Measurements from ENCODE around the gene DAPK2.

GRCh38 chr15:63879211-63879610 is 167.1 kb downstream of the DAPK2 start:
- TF ChIP-seq FOXM1 (IDR thresholded peaks at IDR 0.05; ENCODE audit: borderline replicate concordance, low read depth) (no peak), CEBPB (IDR thresholded peaks at IDR 0.05) (no peak), EGR1 (IDR thresholded peaks at IDR 0.05) (no peak), TEAD4 (IDR thresholded peaks at IDR 0.05) (no peak), TAF1 (IDR thresholded peaks at IDR 0.05; ENCODE audit: low read depth) (no peak), REST (IDR thresholded peaks at IDR 0.05; ENCODE audit: low read depth) (no peak), CREB1 (IDR thresholded peaks at IDR 0.05; ENCODE audit: low read depth) (no peak), YY1 (IDR thresholded peaks at IDR 0.05; ENCODE audit: low read depth) (no peak), RAD21 (IDR thresholded peaks at IDR 0.05; ENCODE audit: low read depth) (no peak), EP300 (IDR thresholded peaks at IDR 0.05; ENCODE audit: borderline replicate concordance) (no peak), MAX (IDR thresholded peaks at IDR 0.05) (no peak), TCF12 (IDR thresholded peaks at IDR 0.05; ENCODE audit: low read depth) (no peak)

Data from Ishikawa (cell line).